ENCODE measurements around the gene CCNK.

CCNK gene

DNA sequence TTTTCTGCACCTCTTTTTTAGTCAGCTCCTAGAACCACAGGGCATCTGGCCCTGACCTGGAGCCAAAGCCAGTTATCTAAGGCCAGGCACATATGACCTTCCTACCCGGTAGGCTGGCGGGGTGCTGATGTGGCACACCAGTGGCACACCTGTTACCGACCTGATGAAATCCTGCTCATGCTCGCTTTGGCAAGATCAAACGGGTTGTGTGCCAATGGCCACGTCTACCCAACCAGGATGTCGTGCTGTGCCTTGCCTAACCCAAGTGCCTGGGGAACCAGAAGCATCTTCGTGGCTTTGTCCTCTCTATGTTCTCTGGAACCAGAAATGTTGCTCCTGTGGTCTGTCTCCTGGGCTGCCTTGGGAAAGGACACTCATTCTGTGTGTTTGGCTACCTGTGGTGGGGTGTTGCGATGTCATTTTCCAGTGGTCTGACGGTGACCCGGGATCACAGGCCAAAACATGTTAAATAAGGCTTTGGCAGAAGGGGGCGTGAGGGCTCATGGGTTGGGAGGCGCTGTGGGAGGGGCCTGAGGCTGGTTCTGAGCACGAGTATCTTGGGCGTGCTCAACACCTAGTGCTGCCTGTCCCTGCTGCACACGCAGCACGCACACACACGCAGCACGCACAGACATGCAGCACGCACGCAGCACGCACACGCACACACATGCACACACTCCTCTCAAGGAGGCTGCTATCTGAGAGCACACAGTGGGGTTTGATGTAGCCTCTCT, 27.9 kb downstream of the CCNK start:
- DNase-seq: no peak

DNA sequence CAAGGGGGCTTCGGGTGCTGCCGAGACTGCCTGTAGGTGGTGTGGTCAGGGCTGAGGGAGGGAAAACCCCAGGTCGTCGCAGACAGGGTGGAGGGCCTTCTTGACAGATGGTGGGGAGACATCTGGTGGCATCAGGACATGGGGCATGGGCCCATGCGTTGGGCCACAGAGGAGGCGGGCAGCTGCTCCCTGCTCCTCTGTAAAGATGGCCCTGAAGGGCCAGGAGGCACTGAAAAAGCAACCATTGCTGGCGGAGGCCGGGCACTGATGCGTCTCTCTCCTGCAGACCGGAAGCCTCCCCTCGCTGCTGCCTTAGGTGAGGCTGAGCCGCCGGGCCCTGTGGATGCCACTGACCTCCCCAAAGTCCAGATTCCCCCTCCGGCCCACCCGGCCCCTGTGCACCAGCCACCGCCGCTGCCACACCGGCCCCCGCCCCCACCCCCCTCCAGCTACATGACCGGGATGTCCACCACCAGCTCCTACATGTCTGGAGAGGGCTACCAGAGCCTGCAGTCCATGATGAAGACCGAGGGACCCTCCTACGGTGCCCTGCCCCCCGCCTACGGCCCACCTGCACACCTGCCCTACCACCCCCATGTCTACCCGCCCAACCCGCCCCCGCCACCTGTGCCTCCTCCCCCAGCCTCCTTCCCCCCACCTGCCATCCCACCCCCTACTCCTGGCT, 28.8 kb downstream of the CCNK start:
- no peak for DNase-seq

DNA sequence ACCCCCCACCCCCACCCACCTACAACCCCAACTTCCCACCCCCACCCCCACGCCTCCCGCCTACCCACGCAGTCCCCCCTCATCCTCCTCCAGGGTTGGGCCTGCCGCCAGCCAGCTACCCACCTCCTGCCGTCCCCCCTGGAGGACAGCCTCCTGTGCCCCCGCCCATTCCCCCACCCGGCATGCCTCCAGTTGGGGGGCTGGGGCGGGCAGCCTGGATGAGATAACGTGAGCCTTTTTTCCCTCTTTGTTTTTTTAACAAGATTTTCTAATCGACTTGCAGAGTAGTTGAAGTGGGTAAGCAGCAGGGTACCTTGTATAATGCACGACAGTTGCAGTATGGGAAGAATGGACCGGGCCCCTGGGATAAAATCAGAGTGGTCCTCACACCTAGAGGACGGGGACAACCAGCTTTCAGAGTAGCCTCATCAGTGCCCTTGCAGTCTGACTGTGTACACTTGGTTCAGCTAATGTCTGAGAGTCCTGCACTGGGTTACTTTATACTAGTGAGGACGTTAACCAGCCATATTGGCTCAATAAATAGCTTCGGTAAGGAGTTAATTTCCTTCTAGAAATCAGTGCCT, 29.4 kb downstream of the CCNK start:
- no peak for DNase-seq

- no peak for DNase-seq
Measured at GRCh38 chr14:99511421-99512109, 30.4 kb downstream of the CCNK start.

- no peak for DNase-seq
Measured at GRCh38 chr14:99512110-99512449, 30.9 kb downstream of the CCNK start.

DNA sequence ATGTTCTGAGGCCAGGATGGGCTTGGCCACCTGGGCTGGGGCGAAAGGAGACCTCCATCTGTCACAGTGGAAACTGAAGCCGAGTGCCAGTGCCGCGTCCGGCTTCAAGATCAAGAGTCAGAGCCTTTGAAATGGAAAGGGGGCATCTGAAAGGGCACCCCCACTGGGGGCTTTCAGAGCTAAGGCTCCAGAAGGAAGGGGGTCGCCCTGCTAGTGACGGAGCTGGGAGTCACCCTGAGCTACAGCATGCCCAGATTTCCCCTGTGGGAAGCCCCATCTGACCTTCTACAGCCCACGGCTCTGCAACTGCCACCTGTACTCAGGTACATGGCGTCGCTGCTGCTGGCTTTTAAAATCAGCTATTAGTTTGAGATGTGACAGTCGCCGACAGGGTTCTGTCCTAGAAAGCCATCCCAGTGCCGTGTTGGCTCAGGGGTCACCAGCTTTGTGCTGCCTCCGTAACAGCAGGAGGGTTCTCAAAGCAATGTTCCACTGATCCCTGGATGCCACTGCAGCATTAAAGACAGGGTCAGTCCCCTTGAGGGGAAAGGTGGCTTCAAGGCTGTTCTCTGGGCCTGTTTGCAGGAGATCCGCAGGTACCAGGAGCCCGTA, 31.5 kb downstream of the CCNK start:
- DNase-seq: no peak

GRCh38 chr14:99513183-99513694, 32.0 kb downstream of the CCNK start:
- DNase-seq: no peak

GRCh38 chr14:99513946-99514551, 32.8 kb downstream of the CCNK start:
- DNase-seq: no peak

DNA sequence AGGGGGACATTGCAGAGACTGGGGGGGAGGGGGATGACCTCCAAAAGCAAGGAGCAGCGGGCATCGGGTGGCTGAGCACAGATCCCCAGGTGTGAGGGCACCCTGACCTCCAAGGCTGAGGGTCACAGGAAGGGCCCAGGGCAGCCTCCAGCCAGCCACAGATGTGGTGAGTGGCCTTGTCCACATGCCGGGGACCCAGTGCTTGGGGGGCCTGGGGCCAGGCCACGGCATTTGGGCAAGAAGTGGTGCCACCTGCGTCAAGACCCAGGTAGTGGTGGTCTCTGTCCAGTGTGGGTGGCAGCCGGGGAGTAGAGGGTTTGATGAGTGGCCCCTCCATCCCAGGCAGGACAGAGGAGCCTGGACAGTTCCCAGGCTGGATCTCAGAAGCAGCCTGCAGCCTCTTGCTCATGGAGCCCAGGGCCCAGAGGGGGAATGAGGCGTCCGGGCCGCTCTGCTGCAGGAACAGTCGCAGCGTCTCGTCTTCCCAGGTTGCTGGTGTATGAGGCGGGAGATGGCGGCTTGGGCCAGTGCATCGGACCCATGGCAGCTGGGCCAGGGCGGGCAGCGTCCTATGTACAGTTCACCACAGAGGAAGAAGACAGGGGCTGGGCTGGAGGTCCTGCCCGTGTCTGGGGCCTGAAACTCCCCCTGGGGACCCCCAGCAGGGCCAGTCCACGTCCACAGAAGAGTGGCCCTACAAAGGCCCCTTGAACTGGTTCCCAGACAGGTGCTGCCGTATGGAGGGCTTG, 33.5 kb downstream of the CCNK start:
- no peak for DNase-seq

DNA sequence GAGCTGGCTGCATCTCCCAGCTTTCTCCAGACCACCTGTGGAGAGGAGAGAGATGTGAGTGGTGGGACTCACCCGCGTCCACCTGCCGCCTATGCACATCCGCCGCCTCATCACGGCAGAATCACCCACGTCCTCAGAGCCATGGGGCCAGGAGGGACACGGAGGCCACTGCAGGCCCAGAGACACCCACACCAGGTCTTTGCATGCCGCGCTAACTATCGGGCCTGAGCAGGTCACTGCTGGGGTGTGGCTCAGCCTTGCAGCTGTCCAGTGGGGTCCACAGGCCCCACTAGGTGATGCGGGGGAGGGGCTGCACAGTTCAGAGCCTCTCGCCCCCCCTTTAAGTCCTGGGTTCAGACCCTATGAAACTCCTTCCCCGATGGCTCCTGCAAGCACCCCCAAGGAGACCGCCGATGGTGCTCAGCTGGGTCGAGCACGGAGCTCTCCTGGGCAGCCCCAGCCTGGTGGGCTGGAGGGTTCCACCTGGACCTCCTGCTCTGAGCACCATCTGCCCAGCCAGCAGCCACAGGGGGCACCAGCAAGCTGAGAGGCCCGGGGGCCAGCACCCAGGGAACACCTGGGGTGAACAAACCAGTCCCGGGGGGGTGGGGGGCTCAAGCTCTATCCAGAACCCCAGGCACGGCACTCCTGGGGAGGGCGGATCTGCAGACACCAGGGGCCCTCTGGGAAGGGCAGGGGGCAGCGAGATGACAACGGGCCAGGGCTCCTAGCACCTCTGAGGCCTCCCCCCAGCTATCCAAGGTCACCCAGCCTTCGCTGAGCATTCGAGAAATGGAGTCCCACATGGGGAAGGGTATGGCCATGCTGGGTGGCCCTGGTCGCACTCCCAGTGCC, 34.3 kb downstream of the CCNK start:
- no peak for DNase-seq

DNA sequence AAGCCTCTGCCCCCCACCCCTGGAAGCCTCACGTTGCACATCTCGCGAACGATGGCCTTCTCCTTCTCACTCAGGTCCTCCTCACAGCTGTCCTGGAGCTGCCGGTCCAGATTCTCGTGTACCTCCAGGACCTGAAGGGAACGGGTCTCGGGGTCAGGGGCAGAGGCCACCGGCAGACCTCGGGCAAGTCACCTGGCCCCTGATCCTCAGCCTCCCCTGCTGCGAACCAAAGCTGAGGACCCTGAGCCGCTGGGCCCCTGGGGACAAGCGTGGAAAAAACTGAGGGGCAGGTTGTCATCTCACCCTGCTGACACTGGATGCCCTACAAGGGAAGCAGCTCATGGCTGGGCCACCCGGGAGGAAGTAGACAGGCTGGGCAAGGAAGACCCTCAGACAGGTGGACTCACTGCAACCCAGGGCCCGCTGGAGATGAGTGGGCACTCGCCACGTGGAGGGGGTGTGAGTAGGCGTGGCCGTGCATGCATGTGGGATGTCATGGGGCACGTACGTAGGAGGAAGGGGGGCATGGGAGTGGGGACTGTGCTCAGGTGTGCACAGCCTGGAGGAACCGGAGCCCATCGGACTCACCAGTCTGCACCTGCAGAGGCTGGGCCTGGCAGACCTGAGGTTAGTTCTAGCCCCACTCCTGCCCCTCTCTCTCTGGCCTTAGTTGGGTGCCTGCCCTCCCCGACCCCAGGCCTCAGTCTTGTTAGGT, 35.1 kb downstream of the CCNK start:
- DNase-seq: no peak

DNA sequence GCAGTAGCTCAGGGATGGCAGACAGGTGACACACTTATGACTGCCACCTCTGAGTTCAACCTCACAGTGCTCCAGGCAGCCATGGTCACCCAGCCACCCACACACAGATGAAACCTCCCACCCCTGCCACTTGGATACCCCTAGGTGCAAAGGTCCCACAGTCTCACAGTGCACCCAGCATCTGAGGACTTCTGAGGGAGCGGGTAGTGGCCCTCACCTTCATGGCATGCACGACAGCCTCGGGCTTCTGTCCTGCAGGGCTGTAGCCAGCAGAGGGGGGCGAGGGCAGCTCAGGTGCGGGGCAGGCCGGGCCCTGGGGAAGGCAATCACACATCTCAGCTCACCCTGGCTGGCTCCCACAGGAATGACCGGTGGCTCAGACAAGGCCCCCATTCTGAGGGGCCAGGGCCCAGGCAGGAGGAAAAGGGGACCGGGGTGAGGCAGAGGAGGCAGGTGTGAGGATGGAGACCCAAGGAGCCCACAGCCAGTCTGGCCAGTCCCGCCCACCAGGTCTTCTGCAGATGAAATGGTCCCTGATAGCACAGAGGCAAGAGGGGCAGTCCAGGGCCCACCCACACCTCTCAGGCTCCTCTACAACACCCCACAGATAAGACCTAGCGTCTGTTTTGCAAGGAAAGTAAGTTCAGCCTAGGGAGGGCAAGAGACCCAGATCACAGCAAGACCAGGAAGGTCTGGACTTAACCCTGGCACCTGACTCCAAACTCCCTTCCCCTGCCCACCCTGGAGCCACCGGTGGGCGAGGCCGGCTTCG, 35.8 kb downstream of the CCNK start:
- no peak for DNase-seq

DNA sequence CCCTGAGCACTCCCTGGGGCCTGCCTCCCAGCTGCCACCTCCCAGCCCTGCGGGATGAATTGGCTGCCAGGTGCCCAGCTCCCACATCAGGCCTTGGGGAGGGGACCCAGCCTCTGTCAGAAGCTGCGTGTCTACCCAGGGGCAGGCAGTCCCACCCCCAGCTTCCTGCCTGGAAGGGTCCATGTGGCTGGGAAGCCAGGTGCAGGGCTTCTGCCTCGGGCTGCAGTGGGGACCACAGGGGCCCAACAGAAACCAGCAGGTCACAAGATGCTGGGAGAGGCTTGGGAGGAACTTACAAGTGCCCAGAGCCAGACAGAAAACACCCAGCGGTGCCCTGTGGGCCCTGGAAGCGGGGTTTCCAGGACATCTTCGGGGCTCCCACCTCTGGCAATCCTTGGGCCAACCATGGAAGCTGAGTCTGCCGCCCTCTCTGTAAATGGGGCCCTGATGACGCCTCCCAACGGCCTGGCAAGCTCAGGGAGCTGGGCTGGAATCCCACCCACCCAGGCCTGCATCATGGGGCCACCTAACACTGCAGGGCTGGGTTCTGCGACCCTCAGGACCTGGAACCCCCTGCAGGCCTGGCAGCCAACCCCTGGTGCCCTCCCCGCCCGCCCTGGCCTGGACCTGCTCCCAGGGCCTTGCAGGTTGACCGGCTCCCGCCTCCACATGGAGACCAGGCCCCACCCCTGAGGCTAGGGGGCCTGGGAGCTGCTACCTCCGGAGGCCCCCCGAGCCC, 36.6 kb downstream of the CCNK start:
- DNase-seq: peak in 1 of 3 experiments; percentile 17

- DNase-seq: peak; percentile 61 to 85 (median 61)
Measured at GRCh38 chr14:99518441-99519346, 37.5 kb downstream of the CCNK start.

- no peak for DNase-seq
Measured at GRCh38 chr14:99519347-99519881, 38.2 kb downstream of the CCNK start.

- DNase-seq: no peak
Measured at GRCh38 chr14:99519931-99520421, 38.8 kb downstream of the CCNK start.

- no peak for DNase-seq
Measured at GRCh38 chr14:99520571-99521081, 39.4 kb downstream of the CCNK start.

Measured in NCI-H1417 (cell line).